ENCODE measurements around the gene HMCES. TPM values are rescaled to one million over a fixed set of nuclear protein-coding genes. Genes with fewer than 3 reads are reported as not detected.

The HMCES gene
- total and polyA plus RNA-seq, 4 donors: 13.7 to 18.2 (median 15.3) TPM

- H3K27ac ChIP-seq (ENCODE audit: low read depth in 1 of 2, low read length in 2 of 2): no peak overlapping the region
- DNase-seq (ENCODE audit: low spot score): no peak
- H3K4me3 ChIP-seq (ENCODE audit: low read depth in 1 of 3, low read length in 3 of 3): no peak overlapping the region
- no peak overlapping the region for H3K9ac ChIP-seq (ENCODE audit: low read depth in 1 of 2, low read length in 2 of 2)
- H3K27me3 ChIP-seq (ENCODE audit: control insufficient read depth in 4 of 4, insufficient read depth in 4 of 4, low read length in 3 of 4): no peaks in the 10 kb centered on the region
- H3K4me1 ChIP-seq (ENCODE audit: control insufficient read depth in 4 of 4, insufficient read depth in 4 of 4, low read length in 3 of 4): no peaks in the 10 kb centered on the region
- peaks cover 6 to 37% (median 26%) of the 10 kb centered on the region in 4 donors for H3K36me3 ChIP-seq (ENCODE audit: control insufficient read depth in 4 of 4, insufficient read depth in 3 of 4, low read depth in 1 of 4, low read length in 3 of 4)
- H3K9me3 ChIP-seq (ENCODE audit: control insufficient read depth in 4 of 4, low read length in 3 of 4): no peaks in the 10 kb centered on the region
- 88% methylated on average over 4 of the region's 4 CpGs for WGBS
- no peak for TF ChIP-seq TAF1 (conservative IDR thresholded peaks at IDR 0.05)
- TF ChIP-seq SP1 (IDR thresholded peaks at IDR 0.05): no peak
- no peak for TF ChIP-seq HNF4A (conservative IDR thresholded peaks at IDR 0.05)
- no peak for TF ChIP-seq FOXA1 (IDR thresholded peaks at IDR 0.05)
- TF ChIP-seq EGR1 (IDR thresholded peaks at IDR 0.05; ENCODE audit: low read depth in 2 of 2): no peak
- TF ChIP-seq HNF4G (IDR thresholded peaks at IDR 0.05): no peak
- no peak for TF ChIP-seq CTCF (IDR thresholded peaks at IDR 0.05; ENCODE audit: low read depth, low read length, missing input control)
- TF ChIP-seq ZBTB33 (IDR thresholded peaks at IDR 0.05): no peak
- no peak for TF ChIP-seq ATF3 (IDR thresholded peaks at IDR 0.05)
- TF ChIP-seq YY1 (IDR thresholded peaks at IDR 0.05): no peak
- no peak for TF ChIP-seq RXRA (IDR thresholded peaks at IDR 0.05)
- no peak for TF ChIP-seq GABPA (IDR thresholded peaks at IDR 0.05 in 1 of 2, conservative IDR thresholded peaks at IDR 0.05 in 1 of 2)
- TF ChIP-seq MAX (IDR thresholded peaks at IDR 0.05): no peak
- TF ChIP-seq REST (IDR thresholded peaks at IDR 0.05): no peak
- TF ChIP-seq FOXA2 (IDR thresholded peaks at IDR 0.05): no peak
- no peak for TF ChIP-seq RAD21 (IDR thresholded peaks at IDR 0.05)
Measured at GRCh38 chr3:129291236-129291886, 12.7 kb downstream of the HMCES start.
